Erythroblast (primary cell): ENCODE results near the gene PDE4D.
A peak's percentile ranks its signal among the peaks of the same experiment; 100 is the strongest.

ENCODE experiments used
- DNase-seq, 2 experiments: peaks; one replicate each; lab custom pipeline; 2025; lab: John Stamatoyannopoulos, UW
- GATA1 ChIP-seq: IDR thresholded peaks from 2 replicates; pipeline ENCODE4 v1.6.1; 2011; ENCODE audit warnings: low read depth, mild to moderate bottlenecking, control low read depth, low read length, moderate library complexity
- POLR2A ChIP-seq: IDR thresholded peaks from 2 replicates; pipeline ENCODE4 v1.6.1; 2011; ENCODE audit warnings: mild to moderate bottlenecking, low read length

The PDE4D gene

DNA sequence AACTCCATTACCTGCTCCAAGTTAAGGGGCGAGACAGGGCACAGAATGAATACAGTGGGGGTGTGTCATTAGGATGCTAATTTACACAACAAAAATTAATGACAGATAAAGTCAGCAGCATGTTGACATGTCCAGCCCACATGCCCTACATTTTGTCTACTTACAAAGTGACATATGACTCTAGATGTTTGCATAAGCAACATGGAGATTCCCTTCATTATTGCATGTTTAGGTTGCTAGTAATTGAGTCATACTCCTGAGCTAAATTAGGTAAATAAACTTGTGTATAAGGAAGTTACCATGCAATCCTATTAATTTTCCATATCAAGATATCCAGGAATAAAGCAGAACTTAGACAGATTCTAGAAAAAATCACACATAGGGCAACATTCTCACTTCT lies 232.2 kb downstream of the PDE4D start:
- DNase-seq = peak in 1 of 2 experiments; percentile 4
- TF ChIP-seq GATA1 = no peak
- no peak for TF ChIP-seq POLR2A

GRCh38 chr5:59660737-59661136 lies 232.8 kb downstream of the PDE4D start:
- TF ChIP-seq GATA1 (no peak), POLR2A (no peak)
- peak; percentile 31 to 49 for DNase-seq

GRCh38 chr5:59656351-59657254 lies 236.9 kb downstream of the PDE4D start:
- DNase-seq = no peak
- TF ChIP-seq GATA1 = no peak
- TF ChIP-seq POLR2A = no peak

DNA sequence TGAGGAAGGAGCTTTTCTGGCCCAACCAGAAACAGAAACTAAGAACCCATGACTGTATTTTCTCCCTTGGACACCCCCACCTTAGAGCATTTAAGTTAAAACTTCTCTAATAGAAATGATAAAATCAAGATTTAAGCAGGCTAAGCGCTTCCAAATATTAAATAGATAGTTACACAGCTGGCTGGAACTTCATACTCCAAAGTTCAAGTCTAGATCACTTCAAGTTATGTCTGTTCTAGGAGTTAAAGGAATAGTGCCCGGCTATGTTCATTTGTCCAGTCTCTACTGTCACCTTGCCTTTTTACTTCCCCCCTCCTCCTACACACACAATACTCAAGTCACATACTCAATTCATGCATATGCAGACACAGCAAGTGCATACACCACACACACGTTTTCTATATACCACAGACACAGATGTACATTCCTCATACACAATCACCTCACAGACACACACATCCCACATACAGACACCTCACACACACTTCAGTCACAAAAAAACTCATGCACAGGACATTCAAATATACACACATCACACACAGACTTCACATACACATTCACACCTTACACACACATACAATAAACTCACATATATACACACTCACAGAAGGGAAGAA lies 237.7 kb downstream of the PDE4D start:
- DNase-seq = no peak
- no peak for TF ChIP-seq POLR2A
- no peak for TF ChIP-seq GATA1

GRCh38 chr5:59654691-59655090 lies 238.8 kb downstream of the PDE4D start:
- TF ChIP-seq POLR2A = no peak
- TF ChIP-seq GATA1 = no peak
- no peak for DNase-seq

DNA sequence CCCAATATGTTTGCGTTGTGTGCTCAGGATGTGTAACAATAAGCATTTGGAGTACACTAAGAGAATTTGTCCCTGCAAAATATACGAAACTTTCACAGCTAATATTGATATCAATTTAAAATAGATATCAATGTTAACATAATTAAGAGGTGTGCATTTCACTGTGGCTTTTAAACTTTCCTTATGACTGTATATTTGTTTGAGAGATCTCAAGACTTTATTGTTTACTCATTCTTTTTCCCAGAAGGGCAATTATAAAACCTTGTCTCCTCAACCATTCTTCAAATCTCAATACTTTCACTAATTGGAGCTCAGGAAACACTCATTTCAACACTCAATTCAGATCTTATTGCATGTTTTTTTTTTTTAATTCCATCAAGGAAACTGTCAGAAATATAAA lies 241.1 kb downstream of the PDE4D start:
- no peak for TF ChIP-seq POLR2A
- TF ChIP-seq GATA1 = no peak
- DNase-seq = no peak

- TF ChIP-seq GATA1 (no peak), POLR2A (no peak)
- peak; percentile 78 to 83 for DNase-seq
Observed at GRCh38 chr5:59648949-59649921, 244.3 kb downstream of the PDE4D start.

DNA sequence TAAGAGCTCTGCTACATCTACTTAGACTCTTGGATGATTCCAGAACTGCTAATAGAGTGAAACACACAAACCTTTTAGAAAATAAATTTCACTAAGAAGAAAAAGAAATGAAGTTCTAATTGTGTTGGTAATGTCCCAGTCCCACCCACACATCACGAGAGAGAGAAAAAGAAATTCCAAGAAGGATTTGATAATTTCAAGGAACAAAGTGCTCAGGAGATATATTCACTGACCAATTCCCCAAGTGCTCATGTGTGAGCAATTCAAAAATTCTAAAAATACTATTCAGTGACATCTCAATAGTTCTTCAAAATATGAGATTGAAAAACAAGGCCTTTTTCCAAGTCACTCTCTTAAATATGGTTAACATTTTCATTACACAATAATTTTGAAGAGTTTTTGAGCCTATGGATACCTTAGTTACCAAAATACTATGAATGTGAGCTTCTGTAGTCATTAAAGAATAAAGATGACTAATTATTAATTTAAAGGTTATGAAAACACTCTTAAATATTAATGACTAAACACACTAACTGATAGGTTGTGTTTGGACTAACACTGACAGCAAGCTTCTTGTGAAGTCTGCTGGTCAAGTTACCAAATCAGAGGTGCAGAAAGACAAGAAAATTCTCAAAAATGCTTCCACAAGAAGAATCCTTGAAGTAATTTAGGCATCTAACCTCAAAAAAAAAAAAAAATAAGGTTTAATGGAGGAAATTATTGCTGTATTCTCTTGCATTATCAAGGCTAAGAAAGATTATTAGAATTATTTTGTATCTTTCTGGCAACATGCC lies 245.3 kb downstream of the PDE4D start:
- peak in 1 of 2 experiments; percentile 12 for DNase-seq
- no peak for TF ChIP-seq POLR2A
- TF ChIP-seq GATA1 = no peak

DNA sequence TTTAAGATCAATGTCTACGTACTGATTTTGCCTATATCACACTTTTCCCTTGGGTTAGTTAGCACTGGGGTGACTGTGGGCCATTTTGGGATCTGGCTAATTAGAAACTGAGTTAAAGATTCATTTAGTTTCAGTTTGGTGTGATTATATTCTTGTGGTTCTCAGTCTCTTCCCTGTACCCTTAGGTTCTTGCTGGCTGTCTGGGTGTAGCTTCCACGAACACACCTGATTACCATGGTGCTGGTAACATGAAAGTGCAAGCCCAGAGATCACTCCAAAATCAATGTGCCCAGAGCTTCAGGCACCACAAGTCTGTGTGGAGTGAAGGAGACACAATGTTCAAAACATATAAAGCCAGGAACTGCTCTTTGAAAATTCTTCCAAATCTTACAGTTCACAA lies 248.1 kb downstream of the PDE4D start:
- no peak for DNase-seq
- TF ChIP-seq POLR2A (no peak), GATA1 (no peak)

DNA sequence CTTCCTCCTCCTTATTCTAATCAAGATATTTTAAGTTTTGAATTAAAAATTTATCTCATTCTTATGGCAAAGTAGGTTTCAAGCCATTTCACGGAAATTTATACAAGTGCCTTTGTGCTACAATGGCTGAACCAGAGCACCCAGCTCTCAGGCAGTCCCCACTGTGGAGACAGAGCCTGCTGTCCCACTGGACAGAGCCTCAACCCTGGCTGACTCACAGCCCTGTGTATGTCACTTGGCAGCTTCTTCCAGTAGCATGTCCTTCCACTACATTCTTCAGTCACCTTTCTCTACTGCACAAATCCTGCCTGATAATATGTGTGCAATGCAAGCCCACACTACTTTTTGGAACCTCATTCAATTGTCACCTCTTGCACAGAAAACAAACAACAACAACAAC lies 253.1 kb downstream of the PDE4D start:
- TF ChIP-seq POLR2A = no peak
- TF ChIP-seq GATA1 = no peak
- DNase-seq = no peak

GRCh38 chr5:59637884-59638580 lies 255.5 kb downstream of the PDE4D start:
- TF ChIP-seq POLR2A (no peak), GATA1 (no peak)
- no peak for DNase-seq

- no peak for TF ChIP-seq GATA1
- no peak for TF ChIP-seq POLR2A
- DNase-seq = no peak
Observed at GRCh38 chr5:59629561-59629960, 264.0 kb downstream of the PDE4D start.
